ENCODE results near the gene SNRPD3. TPM values are rescaled to one million over a fixed set of nuclear protein-coding genes. Genes with fewer than 3 reads are reported as not detected.

The SNRPD3 gene
- total RNA-seq, 1 experiment from 2014 or later = 180 TPM

GRCh38 chr22:24532075-24532474 lies 23.7 kb upstream of the SNRPD3 start:
- CTCF ChIA-PET = no interaction called here
- peaks cover 12% of the 10 kb centered on the region for H3K4me1 Mint-ChIP-seq (ENCODE audit: low read depth, unreplicated experiment)
- H3K9me3 Mint-ChIP-seq (ENCODE audit: low read depth, unreplicated experiment) = no peaks in the 10 kb centered on the region
- no peak for DNase-seq
- H3K36me3 Mint-ChIP-seq (ENCODE audit: insufficient read depth, unreplicated experiment) = no peaks in the 10 kb centered on the region
- intact Hi-C loops (cut with micrococcal nuclease; ENCODE audit: unreplicated experiment) = no loop called here
- H3K27me3 Mint-ChIP-seq (ENCODE audit: unreplicated experiment) = no peaks in the 10 kb centered on the region
- no peak overlapping the region for H3K27ac Mint-ChIP-seq (ENCODE audit: unreplicated experiment)
- BruUV-seq (replicated peaks) = no TSS peak
- no peak for TF ChIP-seq CTCF (IDR thresholded peaks at IDR 0.05; ENCODE audit: unreplicated experiment)
- no peak overlapping the region for H3K4me3 Mint-ChIP-seq (ENCODE audit: low read depth, unreplicated experiment)

- CTCF ChIA-PET = no interaction called here
- H3K9me3 Mint-ChIP-seq (ENCODE audit: low read depth, unreplicated experiment) = no peaks in the 10 kb centered on the region
These were observed 20.5 kb upstream of the SNRPD3 start for GRCh38 chr22:24535348-24535747.

GRCh38 chr22:24536089-24536488 lies 19.7 kb upstream of the SNRPD3 start:
- no peaks in the 10 kb centered on the region for H3K27me3 Mint-ChIP-seq (ENCODE audit: unreplicated experiment)
- H3K9me3 Mint-ChIP-seq (ENCODE audit: low read depth, unreplicated experiment) = no peaks in the 10 kb centered on the region
- H3K27ac Mint-ChIP-seq (ENCODE audit: unreplicated experiment) = no peak overlapping the region
- no TSS peak for BruUV-seq (replicated peaks)
- H3K36me3 Mint-ChIP-seq (ENCODE audit: insufficient read depth, unreplicated experiment) = peaks cover 16% of the 10 kb centered on the region
- intact Hi-C loops (cut with micrococcal nuclease; ENCODE audit: unreplicated experiment) = no loop called here
- CTCF ChIA-PET = no interaction called here
- no peak for TF ChIP-seq CTCF (IDR thresholded peaks at IDR 0.05; ENCODE audit: unreplicated experiment)
- no peak overlapping the region for H3K4me3 Mint-ChIP-seq (ENCODE audit: low read depth, unreplicated experiment)
- peaks cover 12% of the 10 kb centered on the region for H3K4me1 Mint-ChIP-seq (ENCODE audit: low read depth, unreplicated experiment)
- no peak for DNase-seq

More at GRCh38 chr22:24535348-24535747, 20.5 kb upstream of the SNRPD3 start:
- Mint-ChIP-seq H3K4me3 (ENCODE audit: low read depth, unreplicated experiment) (no peak overlapping the region), H3K27me3 (ENCODE audit: unreplicated experiment) (no peaks in the 10 kb centered on the region), H3K4me1 (ENCODE audit: low read depth, unreplicated experiment) (peaks cover 12% of the 10 kb centered on the region), H3K36me3 (ENCODE audit: insufficient read depth, unreplicated experiment) (peaks cover 13% of the 10 kb centered on the region), H3K27ac (ENCODE audit: unreplicated experiment) (no peak overlapping the region)
- DNase-seq = no peak
- BruUV-seq (replicated peaks) = no TSS peak
- intact Hi-C loops (cut with micrococcal nuclease; ENCODE audit: unreplicated experiment) = no loop called here
- no peak for TF ChIP-seq CTCF (IDR thresholded peaks at IDR 0.05; ENCODE audit: unreplicated experiment)

GRCh38 chr22:24540470-24540869 lies 15.3 kb upstream of the SNRPD3 start:
- intact Hi-C loops (cut with micrococcal nuclease; ENCODE audit: unreplicated experiment) = no loop called here
- Mint-ChIP-seq H3K9me3 (ENCODE audit: low read depth, unreplicated experiment) (no peaks in the 10 kb centered on the region), H3K27me3 (ENCODE audit: unreplicated experiment) (no peaks in the 10 kb centered on the region), H3K4me3 (ENCODE audit: low read depth, unreplicated experiment) (no peak overlapping the region), H3K4me1 (ENCODE audit: low read depth, unreplicated experiment) (no peaks in the 10 kb centered on the region), H3K36me3 (ENCODE audit: insufficient read depth, unreplicated experiment) (peaks cover 41% of the 10 kb centered on the region), H3K27ac (ENCODE audit: unreplicated experiment) (no peak overlapping the region)
- DNase-seq = no peak
- TF ChIP-seq CTCF (IDR thresholded peaks at IDR 0.05; ENCODE audit: unreplicated experiment) = no peak
- CTCF ChIA-PET = no interaction called here
- TSS peak; percentile 61 for BruUV-seq (replicated peaks)

Measured in Calu3 (cell line).